Muscle layer of duodenum (tissue), 2 donors: ENCODE results near the gene NUP50.

Source experiments
- H3K27ac ChIP-seq: one replicate; pipeline ENCODE4 v1.7.0; 2013; ENCODE audit warnings: mild to moderate bottlenecking, low read length
- H3K27me3 ChIP-seq: one replicate; pipeline ENCODE4 v1.7.0; 2013; ENCODE audit warnings: low read depth, mild to moderate bottlenecking, control low read depth, low read length
- H3K36me3 ChIP-seq, 2 donors: one replicate each; pipeline ENCODE4 v1.7.0; 2013; ENCODE audit warnings: low read length in 2 of 2, control low read depth in 1 of 2, mild to moderate bottlenecking in 1 of 2; ENCODE audit not compliant: insufficient read depth in 2 of 2, control insufficient read depth in 1 of 2
- H3K4me1 ChIP-seq, 2 donors: one replicate each; pipeline ENCODE4 v1.7.0; 2013; ENCODE audit warnings: low read length in 2 of 2, mild to moderate bottlenecking in 2 of 2, control low read depth in 1 of 2, moderate library complexity in 1 of 2; ENCODE audit not compliant: insufficient read depth in 2 of 2, control insufficient read depth in 1 of 2
- H3K4me3 ChIP-seq, 2 donors: one replicate each; pipeline ENCODE4 v1.7.0; 2013; ENCODE audit warnings: low read length in 2 of 2, low read depth in 1 of 2, mild to moderate bottlenecking in 1 of 2
- H3K9me3 ChIP-seq, 2 donors: one replicate each; pipeline ENCODE4 v1.7.0; 2013; ENCODE audit warnings: low read length in 2 of 2, control low read depth in 1 of 2, mild to moderate bottlenecking in 1 of 2; ENCODE audit not compliant: control insufficient read depth in 1 of 2
- donor health status: healthy.

Gene NUP50

GRCh38 chr22:45211848-45212247 is 48.1 kb downstream of the NUP50 start:
- peak overlapping the region; percentile 14 for H3K27ac ChIP-seq
- H3K4me1 ChIP-seq = peaks cover 13 to 38% of the 10 kb centered on the region in 2 donors
- H3K4me3 ChIP-seq = peak overlapping the region; percentile 42 to 43
- no peaks in the 10 kb centered on the region for H3K9me3 ChIP-seq
- no peaks in the 10 kb centered on the region for H3K36me3 ChIP-seq
- H3K27me3 ChIP-seq = no peaks in the 10 kb centered on the region

GRCh38 chr22:45212306-45212709 is 48.6 kb downstream of the NUP50 start:
- peak overlapping the region; percentile 39 for H3K27ac ChIP-seq

GRCh38 chr22:45212992-45213751 is 49.4 kb downstream of the NUP50 start:
- H3K36me3 ChIP-seq = no peaks in the 10 kb centered on the region
- H3K4me1 ChIP-seq = peaks cover 13 to 39% of the 10 kb centered on the region in 2 donors
- no peaks in the 10 kb centered on the region for H3K27me3 ChIP-seq
- no peaks in the 10 kb centered on the region for H3K9me3 ChIP-seq
- H3K4me3 ChIP-seq = peak overlapping the region; percentile 43 to 46
- peak overlapping the region; percentile 45 for H3K27ac ChIP-seq

More at GRCh38 chr22:45212306-45212709, 48.6 kb downstream of the NUP50 start:
- Histone ChIP-seq H3K4me1 (peaks cover 13 to 39% of the 10 kb centered on the region in 2 donors), H3K36me3 (no peaks in the 10 kb centered on the region), H3K4me3 (peak overlapping the region; percentile 43 to 46), H3K27me3 (no peaks in the 10 kb centered on the region), H3K9me3 (no peaks in the 10 kb centered on the region)

GRCh38 chr22:45216133-45217003 is 52.6 kb downstream of the NUP50 start:
- Histone ChIP-seq H3K9me3 (no peaks in the 10 kb centered on the region), H3K4me3 (no peak overlapping the region), H3K27me3 (no peaks in the 10 kb centered on the region), H3K4me1 (peaks cover 13 to 26% of the 10 kb centered on the region in 2 donors), H3K27ac (no peak overlapping the region), H3K36me3 (no peaks in the 10 kb centered on the region)

- H3K27me3 ChIP-seq = no peaks in the 10 kb centered on the region
- H3K9me3 ChIP-seq = no peaks in the 10 kb centered on the region
- peaks cover 5 to 19% of the 10 kb centered on the region in 2 donors for H3K4me1 ChIP-seq
- H3K36me3 ChIP-seq = no peaks in the 10 kb centered on the region
- no peak overlapping the region for H3K27ac ChIP-seq
- H3K4me3 ChIP-seq = no peak overlapping the region
Observed at GRCh38 chr22:45217345-45217744, 53.6 kb downstream of the NUP50 start.

GRCh38 chr22:45217806-45218205 is 54.1 kb downstream of the NUP50 start:
- no peak overlapping the region for H3K4me3 ChIP-seq
- H3K9me3 ChIP-seq = no peaks in the 10 kb centered on the region
- H3K27me3 ChIP-seq = no peaks in the 10 kb centered on the region
- peaks cover 5 to 16% of the 10 kb centered on the region in 2 donors for H3K4me1 ChIP-seq
- H3K36me3 ChIP-seq = no peaks in the 10 kb centered on the region
- H3K27ac ChIP-seq = no peak overlapping the region

GRCh38 chr22:45218976-45219375 is 55.3 kb downstream of the NUP50 start:
- no peaks in the 10 kb centered on the region for H3K36me3 ChIP-seq
- H3K27ac ChIP-seq = no peak overlapping the region
- H3K4me1 ChIP-seq = peaks cover 5 to 11% of the 10 kb centered on the region in 2 donors
- H3K27me3 ChIP-seq = no peaks in the 10 kb centered on the region
- H3K9me3 ChIP-seq = no peaks in the 10 kb centered on the region
- no peak overlapping the region for H3K4me3 ChIP-seq

GRCh38 chr22:45221201-45221600 is 57.5 kb downstream of the NUP50 start:
- no peaks in the 10 kb centered on the region for H3K36me3 ChIP-seq
- H3K4me3 ChIP-seq = no peak overlapping the region
- H3K9me3 ChIP-seq = no peaks in the 10 kb centered on the region
- no peaks in the 10 kb centered on the region for H3K27me3 ChIP-seq
- no peak overlapping the region for H3K27ac ChIP-seq
- H3K4me1 ChIP-seq = peaks cover 5 to 28% of the 10 kb centered on the region in 2 donors

GRCh38 chr22:45223304-45224117 is 59.8 kb downstream of the NUP50 start:
- H3K36me3 ChIP-seq = no peaks in the 10 kb centered on the region
- no peaks in the 10 kb centered on the region for H3K27me3 ChIP-seq
- H3K9me3 ChIP-seq = no peaks in the 10 kb centered on the region
- no peak overlapping the region for H3K4me3 ChIP-seq
- peaks cover 0 to 36% of the 10 kb centered on the region in 2 donors for H3K4me1 ChIP-seq
- H3K27ac ChIP-seq = no peak overlapping the region

GRCh38 chr22:45224331-45224730 is 60.6 kb downstream of the NUP50 start:
- no peaks in the 10 kb centered on the region for H3K27me3 ChIP-seq
- H3K4me1 ChIP-seq = peaks cover 0 to 36% of the 10 kb centered on the region in 2 donors
- no peak overlapping the region for H3K4me3 ChIP-seq
- H3K36me3 ChIP-seq = no peaks in the 10 kb centered on the region
- H3K27ac ChIP-seq = no peak overlapping the region
- H3K9me3 ChIP-seq = no peaks in the 10 kb centered on the region
